H1 (cell line): ENCODE measurements around the gene BBS9. TPM values are rescaled to one million over a fixed set of nuclear protein-coding genes. Genes with fewer than 3 reads are reported as not detected.

Experiments
- CTCF ChIA-PET: fragments of 300-600 bp; sonication (Branson Sonifier 250); formaldehyde crosslinking; loops from one replicate; lab custom pipeline; 2021; ENCODE audit not compliant: partially characterized antibody; lab: Charles Lee
- POLR2A ChIA-PET: fragments of 300-600 bp; sonication (Branson Sonifier 250); formaldehyde crosslinking; loops from one replicate; lab custom pipeline; 2021; ENCODE audit warnings: inconsistent platforms; ENCODE audit not compliant: partially characterized antibody; lab: Charles Lee
- DNase-seq, 2 experiments: peaks; one replicate each; pipeline versions ENCODE4 v3.0.0 to v3.0.0-alpha.2; 2010 to 2022; ENCODE audit warnings: low spot score in 2 of 2, low read depth in 1 of 2, mixed read lengths in 1 of 2
- FAIRE-seq: peaks from 2 replicates; lab custom pipeline; 2011; peaks lifted over from hg19 to GRCh38; lab: Jason Lieb, UNC
- H2AFZ ChIP-seq: 2 replicates; pipeline ENCODE4 v1.8.1; 2012; ENCODE audit warnings: low read length, inconsistent platforms
- H2AK5ac ChIP-seq: 2 replicates; pipeline ENCODE4 v1.6.1; 2013; ENCODE audit warnings: low read depth, low read length
- H2BK120ac ChIP-seq: replicated peaks from 2 replicates; pipeline ENCODE3; 2013; ENCODE audit warnings: low read depth, low read length, inconsistent platforms
- H2BK12ac ChIP-seq: 2 replicates; pipeline ENCODE4 v1.6.1; 2013; ENCODE audit warnings: low read depth, low read length
- H2BK15ac ChIP-seq: 2 replicates; pipeline ENCODE4 v1.6.1; 2013; ENCODE audit warnings: low read length
- H2BK20ac ChIP-seq: 2 replicates; pipeline ENCODE4 v1.6.1; 2013; ENCODE audit warnings: low read length
- H2BK5ac ChIP-seq: 2 replicates; pipeline ENCODE4 v1.6.1; 2013; ENCODE audit warnings: low read depth, low read length
- H3K14ac ChIP-seq: 2 replicates; pipeline ENCODE4 v1.6.1; 2013; ENCODE audit warnings: inconsistent platforms; ENCODE audit not compliant: insufficient read length
- H3K18ac ChIP-seq: 2 replicates; pipeline ENCODE4 v1.6.1; 2013; ENCODE audit warnings: low read length; ENCODE audit errors: extremely low read depth
- H3K23ac ChIP-seq: 2 replicates; pipeline ENCODE4 v1.6.1; 2013; ENCODE audit warnings: inconsistent platforms; ENCODE audit not compliant: insufficient read length
- H3K23me2 ChIP-seq: 2 replicates; pipeline ENCODE4 v1.6.1; 2013; ENCODE audit warnings: low read depth, low read length
- H3K27ac ChIP-seq: 2 replicates; pipeline ENCODE4 v1.6.1; 2011; ENCODE audit warnings: low read depth, low read length, inconsistent platforms
- H3K27me3 ChIP-seq, 4 experiments: replicated peaks in 1 of 4; 1 replicate in 1 of 4; 2 replicates in 3 of 4; pipeline versions ENCODE4 v1.6.1 to v1.8.1; 2011 to 2013; ENCODE audit warnings: low read length in 3 of 4, mild to moderate bottlenecking in 3 of 4, inconsistent platforms in 2 of 4, mixed read lengths in 2 of 4, moderate library complexity in 1 of 4; ENCODE audit not compliant: control insufficient read depth in 3 of 4, insufficient read depth in 3 of 4; ENCODE audit errors: extremely low read depth in 1 of 4
- H3K36me3 ChIP-seq, 4 experiments: 2 replicates each; pipeline versions ENCODE4 v1.6.1 to v1.8.1; 2011 to 2013; ENCODE audit warnings: mild to moderate bottlenecking in 4 of 4, low read length in 3 of 4, moderate library complexity in 2 of 4, control low read depth in 1 of 4, inconsistent platforms in 1 of 4; ENCODE audit not compliant: insufficient read depth in 4 of 4, control insufficient read depth in 2 of 4
- H3K4ac ChIP-seq: replicated peaks from 2 replicates; pipeline ENCODE3; 2013; ENCODE audit warnings: low read length, low read depth, mixed read lengths, inconsistent platforms; ENCODE audit not compliant: insufficient read length
- H3K4me1 ChIP-seq, 4 experiments: replicated peaks in 1 of 4; 1 replicate in 1 of 4; 2 replicates in 3 of 4; pipeline versions ENCODE4 v1.6.1 to v1.8.1; 2011 to 2013; ENCODE audit warnings: low read length in 3 of 4, inconsistent platforms in 2 of 4, mixed read lengths in 1 of 4; ENCODE audit not compliant: insufficient read depth in 4 of 4, control insufficient read depth in 3 of 4
- H3K4me2 ChIP-seq, 2 experiments: 2 replicates each; pipeline versions ENCODE4 v1.6.1 to v1.8.1; 2011 to 2013; ENCODE audit warnings: low read depth in 2 of 2, low read length in 2 of 2, control low read depth in 1 of 2, inconsistent platforms in 1 of 2, mild to moderate bottlenecking in 1 of 2; ENCODE audit not compliant: insufficient read depth in 1 of 2
- H3K4me3 ChIP-seq, 4 experiments: fragments of 200-600, 300-600 bp in 1 of 4; sonication (generic), shearing (Covaris generic), sonication (Bioruptor Twin) in 1 of 4; 2 replicates each; pipeline versions ENCODE4 v1.5.1 to v1.8.1; 2011 to 2016; ENCODE audit warnings: low read length in 4 of 4, low read depth in 3 of 4, control low read depth in 2 of 4, inconsistent platforms in 2 of 4, mild to moderate bottlenecking in 2 of 4, mixed read lengths in 1 of 4, moderate library complexity in 1 of 4; ENCODE audit not compliant: insufficient read depth in 2 of 4; ENCODE audit errors: extremely low read depth in 1 of 4
- H3K56ac ChIP-seq: replicated peaks from 2 replicates; pipeline ENCODE3; 2013; ENCODE audit warnings: low read depth, mild to moderate bottlenecking, mixed read lengths, low read length, inconsistent platforms; ENCODE audit not compliant: insufficient read length
- H3K79me1 ChIP-seq: 2 replicates; pipeline ENCODE4 v1.6.1; 2013; ENCODE audit warnings: low read depth, low read length, control low read depth
- H3K79me2 ChIP-seq, 2 experiments: 2 replicates each; pipeline versions ENCODE4 v1.6.1 to v1.8.1; 2012 to 2013; ENCODE audit warnings: low read length in 2 of 2, mild to moderate bottlenecking in 2 of 2, inconsistent platforms in 1 of 2; ENCODE audit not compliant: insufficient read depth in 2 of 2, control insufficient read depth in 1 of 2
- H3K9ac ChIP-seq, 4 experiments: replicated peaks in 1 of 4; 1 replicate in 1 of 4; 2 replicates in 3 of 4; pipeline versions ENCODE4 v1.6.1 to v1.8.1; 2011 to 2013; ENCODE audit warnings: low read depth in 3 of 4, low read length in 3 of 4, control low read depth in 2 of 4, mild to moderate bottlenecking in 2 of 4, moderate library complexity in 2 of 4, inconsistent platforms in 1 of 4; ENCODE audit errors: extremely low read depth in 1 of 4
- H3K9me3 ChIP-seq, 2 experiments: 2 replicates each; pipeline versions ENCODE4 v1.6.1 to v1.8.1; 2012 to 2013; ENCODE audit warnings: mild to moderate bottlenecking in 2 of 2, moderate library complexity in 2 of 2, control low read depth in 1 of 2, inconsistent platforms in 1 of 2, low read depth in 1 of 2, low read length in 1 of 2, mixed read lengths in 1 of 2; ENCODE audit not compliant: insufficient read depth in 2 of 2
- H4K20me1 ChIP-seq, 2 experiments: replicated peaks in 1 of 2; 2 replicates each; pipeline versions ENCODE3 to v1.8.1; 2011 to 2013; ENCODE audit warnings: inconsistent platforms in 2 of 2, low read length in 2 of 2, mild to moderate bottlenecking in 1 of 2; ENCODE audit not compliant: insufficient read depth in 2 of 2, control insufficient read depth in 1 of 2
- H4K5ac ChIP-seq: 2 replicates; pipeline ENCODE4 v1.6.1; 2013; ENCODE audit warnings: low read length, low read depth, mixed read lengths, inconsistent platforms; ENCODE audit not compliant: insufficient read length
- H4K8ac ChIP-seq: 2 replicates; pipeline ENCODE4 v1.8.0; 2013; ENCODE audit warnings: mild to moderate bottlenecking, moderate library complexity, low read length, inconsistent platforms; ENCODE audit not compliant: insufficient read depth; ENCODE audit errors: extremely low read depth
- H4K91ac ChIP-seq: replicated peaks from 2 replicates; pipeline ENCODE3; 2013; ENCODE audit warnings: low read length, mixed read lengths, inconsistent platforms; ENCODE audit not compliant: insufficient read length
- CHD2 ChIP-seq: IDR thresholded peaks from 2 replicates; pipeline ENCODE4 v1.6.1; 2012; ENCODE audit warnings: low read length, improper control_type of control experiment
- CREB1 ChIP-seq: IDR thresholded peaks from 2 replicates; pipeline ENCODE4 v1.6.1; 2012; ENCODE audit warnings: inconsistent platforms
- E2F6 ChIP-seq: IDR thresholded peaks from 2 replicates; pipeline ENCODE4 v1.6.1; 2012; ENCODE audit warnings: inconsistent platforms
- FOSL1 ChIP-seq: IDR thresholded peaks from 2 replicates; pipeline ENCODE4 v1.6.1; 2011; ENCODE audit warnings: mild to moderate bottlenecking, low read depth, low read length, moderate library complexity; ENCODE audit not compliant: insufficient read depth
- GABPA ChIP-seq: IDR thresholded peaks from 2 replicates; pipeline ENCODE4 v1.6.1; 2011; ENCODE audit warnings: mild to moderate bottlenecking, low read length, moderate library complexity, borderline replicate concordance; ENCODE audit not compliant: insufficient read depth
- HDAC6 ChIP-seq: IDR thresholded peaks from one replicate; pipeline ENCODE4 v1.7.1; 2012; ENCODE audit warnings: low read depth, mild to moderate bottlenecking, inconsistent platforms, low read length, moderate library complexity
- MAFK ChIP-seq: IDR thresholded peaks from 2 replicates; pipeline ENCODE4 v1.6.1; 2012; ENCODE audit warnings: low read depth, mild to moderate bottlenecking, improper control_type of control experiment, low read length
- NANOG ChIP-seq: IDR thresholded peaks from 2 replicates; pipeline ENCODE4 v1.6.1; 2011; ENCODE audit warnings: low read length, low read depth, mild to moderate bottlenecking, inconsistent platforms; ENCODE audit not compliant: insufficient read depth, poor library complexity, severe bottlenecking
- POLR2AphosphoS5 ChIP-seq: IDR thresholded peaks from 2 replicates; pipeline ENCODE4 v1.6.1; 2011; ENCODE audit warnings: low read depth, low read length
- RAD21 ChIP-seq, 2 experiments: IDR thresholded peaks in 1 of 2; conservative IDR thresholded peaks in 1 of 2; 2 replicates each; pipeline ENCODE4 v1.6.1; 2011; ENCODE audit warnings: low read depth in 2 of 2, low read length in 2 of 2, improper control_type of control experiment in 1 of 2, inconsistent platforms in 1 of 2, mild to moderate bottlenecking in 1 of 2, moderate library complexity in 1 of 2
- RBBP5 ChIP-seq: IDR thresholded peaks from 2 replicates; pipeline ENCODE4 v1.7.1; 2012; ENCODE audit warnings: low read depth, mild to moderate bottlenecking, inconsistent platforms, low read length, moderate library complexity, borderline replicate concordance
- SP2 ChIP-seq: IDR thresholded peaks from 2 replicates; pipeline ENCODE4 v1.6.1; 2012; ENCODE audit warnings: mild to moderate bottlenecking, low read length, inconsistent platforms
- USF2 ChIP-seq: IDR thresholded peaks from 2 replicates; pipeline ENCODE4 v1.6.1; 2011; ENCODE audit warnings: low read length, improper control_type of control experiment
- WGBS, 2 experiments: shearing (Covaris generic) in 1 of 2; methylation state at CpG; one replicate each; pipeline versions ENCODE4 v1.1.6 to v1.1.7; 2013 to 2015; ENCODE audit warnings: low lambda C conversion rate in 2 of 2, mixed read lengths in 2 of 2, inconsistent platforms in 1 of 2, low coverage in 1 of 2, missing lambda C conversion rate in 1 of 2; ENCODE audit not compliant: insufficient replicate concordance in 2 of 2, insufficient coverage in 1 of 2, insufficient read length in 1 of 2; ENCODE audit errors: extremely low coverage in 1 of 2, missing lambda C conversion rate in 1 of 2; 5-methylcytosine and 5-hydroxymethylcytosine counted together
- polyA plus RNA-seq, 7 experiments: library from polyadenylated mRNA; depleted of rRNA in 3 of 7; stranded (reverse) in 5 of 7; unstranded in 2 of 7; fragments of >200 nt in 5 of 7; fragments of 200-250 nt in 2 of 7; gene quantifications; 1 replicate in 5 of 7; 2 replicates in 1 of 7; 4 replicates in 1 of 7; pipeline versions ENCODE4 v1.2.1 to v1.2.3, GENCODE V29; 2011 to 2013; ENCODE audit warnings: missing spikeins in 2 of 7, mixed read lengths in 2 of 7
- total RNA-seq: library from RNA; stranded (reverse); fragmentation: NEBNext Ultra II Directional; extraction: Animal tissue kit (Norgen Biotek cat#: 25700); gene quantifications from 2 replicates; pipeline ENCODE4 v1.2.1, GENCODE V29; 2021

BBS9 gene
- total and polyA plus RNA-seq, 2 of the 8 experiments (the other 6 are each of a cell fraction or from before 2014, with no cell fraction given), result 22.3 to 37.0 TPM

- H3K27ac ChIP-seq, result no peak overlapping the region
- H4K91ac ChIP-seq, result no peak overlapping the region
- no peaks in the 10 kb centered on the region for H3K27me3 ChIP-seq
- no peaks in the 10 kb centered on the region for H3K4me1 ChIP-seq
- no peak overlapping the region for H2AK5ac ChIP-seq
- no peaks in the 10 kb centered on the region for H3K23me2 ChIP-seq
- no peak overlapping the region for H3K4ac ChIP-seq
- no peak overlapping the region for H4K8ac ChIP-seq
- no peaks in the 10 kb centered on the region for H3K9me3 ChIP-seq
- H4K20me1 ChIP-seq, result peaks cover 0 to 2% of the 10 kb centered on the region in 2 experiments
- 90% methylated on average over 3 of the region's 3 CpGs; no CpG with 5 or more reads in 1 of the 2 experiments for WGBS, 2 experiments
- H3K56ac ChIP-seq, result no peak overlapping the region
- H2BK5ac ChIP-seq, result no peak overlapping the region
- FAIRE-seq, result no peak
- H3K36me3 ChIP-seq, result no peaks in the 10 kb centered on the region
- ChIA-PET CTCF (no interaction called here), POLR2A (no interaction called here)
- H3K14ac ChIP-seq, result no peak overlapping the region
- H2BK120ac ChIP-seq, result no peak overlapping the region
- H3K79me2 ChIP-seq, result no peaks in the 10 kb centered on the region
- DNase-seq, result no peak
- H3K9ac ChIP-seq, result no peak overlapping the region
- H4K5ac ChIP-seq, result no peak overlapping the region
- H2AFZ ChIP-seq, result no peak overlapping the region
- H2BK15ac ChIP-seq, result no peak overlapping the region
- H2BK20ac ChIP-seq, result no peak overlapping the region
- no peak overlapping the region for H3K4me2 ChIP-seq
- no peaks in the 10 kb centered on the region for H3K79me1 ChIP-seq
- no peak overlapping the region for H3K4me3 ChIP-seq
- H2BK12ac ChIP-seq, result no peak overlapping the region
- no peak overlapping the region for H3K23ac ChIP-seq
- no peak overlapping the region for H3K18ac ChIP-seq
- no peak for TF ChIP-seq NANOG
- no peak for TF ChIP-seq POLR2AphosphoS5
- no peak for TF ChIP-seq CHD2
- TF ChIP-seq CREB1, result no peak
- TF ChIP-seq HDAC6, result no peak
- no peak for TF ChIP-seq RAD21 (IDR thresholded peaks at IDR 0.05 in 1 of 2, conservative IDR thresholded peaks at IDR 0.05 in 1 of 2; ENCODE audit: low read depth in 2 of 2, low read length in 2 of 2)
- no peak for TF ChIP-seq E2F6
- no peak for TF ChIP-seq RBBP5
- no peak for TF ChIP-seq SP2
- no peak for TF ChIP-seq GABPA
- TF ChIP-seq MAFK, result no peak
- TF ChIP-seq USF2, result no peak
- TF ChIP-seq FOSL1, result no peak
Measured at GRCh38 chr7:33511778-33512177, 382.4 kb downstream of the BBS9 start.
